DND-41 (cell line): ENCODE data around the gene IRF2BP1.

Experiments used
- ATAC-seq: fragments of 200-7000 bp; cut with Tn5 transposase; 3 replicates; pipeline ENCODE4 v1.9.1; 2021; ENCODE audit warnings: low read depth; ENCODE audit not compliant: insufficient read depth
- DNase-seq: peaks from one replicate; pipeline ENCODE4 v3.0.0-alpha.2; 2020
- H2AFZ ChIP-seq: 2 replicates; pipeline ENCODE4 v1.6.0; 2012; ENCODE audit warnings: low read depth, low read length
- H3K27ac ChIP-seq: 2 replicates; pipeline ENCODE4 v1.5.1; 2012; ENCODE audit warnings: low read length, inconsistent platforms
- H3K27me3 ChIP-seq: fragments of 200-600 bp; sonication (generic); 2 replicates; pipeline ENCODE4 v1.6.0; 2012; ENCODE audit warnings: low read length, mild to moderate bottlenecking, inconsistent platforms; ENCODE audit not compliant: insufficient read depth, poor library complexity
- H3K36me3 ChIP-seq: 2 replicates; pipeline ENCODE4 v1.5.1; 2012; ENCODE audit warnings: low read length, inconsistent platforms; ENCODE audit not compliant: insufficient read depth
- H3K4me1 ChIP-seq: 2 replicates; pipeline ENCODE4 v1.5.1; 2012; ENCODE audit warnings: mild to moderate bottlenecking, low read length; ENCODE audit not compliant: insufficient read depth
- H3K4me2 ChIP-seq: 2 replicates; pipeline ENCODE4 v1.6.0; 2012; ENCODE audit warnings: mild to moderate bottlenecking, moderate library complexity, low read length, inconsistent platforms; ENCODE audit not compliant: insufficient read depth
- H3K4me3 ChIP-seq, 2 experiments: fragments of 200-600 bp in 1 of 2; shearing (Covaris generic) in 1 of 2; 2 replicates each; pipeline ENCODE4 v1.5.1; 2012 to 2016; ENCODE audit warnings: inconsistent platforms in 2 of 2, low read length in 2 of 2, mild to moderate bottlenecking in 2 of 2, low read depth in 1 of 2, moderate library complexity in 1 of 2
- H3K79me2 ChIP-seq: 2 replicates; pipeline ENCODE4 v1.6.0; 2012; ENCODE audit warnings: low read length, inconsistent platforms; ENCODE audit not compliant: insufficient read depth
- H3K9ac ChIP-seq: 2 replicates; pipeline ENCODE4 v1.6.0; 2012; ENCODE audit warnings: low read depth, mild to moderate bottlenecking, inconsistent platforms, low read length, moderate library complexity
- H3K9me3 ChIP-seq: 2 replicates; pipeline ENCODE4 v1.5.1; 2012; ENCODE audit warnings: low read length, moderate library complexity, mild to moderate bottlenecking, inconsistent platforms; ENCODE audit not compliant: insufficient read depth, severe bottlenecking
- H4K20me1 ChIP-seq: 2 replicates; pipeline ENCODE4 v1.6.0; 2012; ENCODE audit warnings: low read length; ENCODE audit not compliant: insufficient read depth
- EZH2 ChIP-seq: IDR thresholded peaks from 3 replicates; pipeline ENCODE4 v1.6.1; 2012; ENCODE audit warnings: borderline replicate concordance, low read depth, mild to moderate bottlenecking, moderate library complexity, low read length, inconsistent platforms; ENCODE audit not compliant: severe bottlenecking
- TF ChIP-seq, protein P1 (sequence below): IDR thresholded peaks from 2 replicates; pipeline ENCODE4 v1.5.1; 2012; ENCODE audit warnings: borderline replicate concordance, low read length, moderate library complexity, mild to moderate bottlenecking; ENCODE audit not compliant: poor library complexity, severe bottlenecking; ENCODE audit errors: extremely low read depth

The IRF2BP1 gene

DNA sequence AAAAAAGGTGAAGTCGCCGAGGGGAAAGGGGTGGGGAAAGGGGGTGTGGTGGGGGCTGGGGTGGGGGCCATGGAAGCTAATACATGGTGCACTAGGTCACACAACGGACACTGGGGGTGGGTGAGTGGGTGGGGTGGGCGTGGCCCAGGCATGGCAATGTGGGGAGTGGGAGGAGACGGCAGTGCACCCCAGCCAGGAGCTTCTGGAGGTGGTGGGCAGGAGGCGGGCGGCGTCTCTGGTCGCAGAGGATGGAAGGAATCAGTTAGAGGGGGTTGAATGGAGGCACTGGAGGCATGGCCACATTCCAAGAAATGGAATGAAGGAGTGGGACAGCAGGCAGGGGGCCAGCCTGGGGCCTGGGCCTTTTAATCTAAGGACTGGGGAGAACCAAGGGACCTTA, 47.8 kb upstream of the IRF2BP1 start:
- Histone ChIP-seq H3K79me2 (no peaks in the 10 kb centered on the region), H3K9ac (no peak overlapping the region), H4K20me1 (no peaks in the 10 kb centered on the region), H3K4me2 (no peak overlapping the region), H3K36me3 (no peaks in the 10 kb centered on the region), H3K4me3 (no peak overlapping the region), H3K27ac (no peak overlapping the region), H3K9me3 (no peaks in the 10 kb centered on the region), H2AFZ (no peak overlapping the region), H3K27me3 (peaks cover 6% of the 10 kb centered on the region), H3K4me1 (0 out of 2 replicates have a peak, but pooled peaks cover 2% of the 10 kb centered on the region)
- TF ChIP-seq EZH2, result no peak
- TF ChIP-seq, protein P1, sequence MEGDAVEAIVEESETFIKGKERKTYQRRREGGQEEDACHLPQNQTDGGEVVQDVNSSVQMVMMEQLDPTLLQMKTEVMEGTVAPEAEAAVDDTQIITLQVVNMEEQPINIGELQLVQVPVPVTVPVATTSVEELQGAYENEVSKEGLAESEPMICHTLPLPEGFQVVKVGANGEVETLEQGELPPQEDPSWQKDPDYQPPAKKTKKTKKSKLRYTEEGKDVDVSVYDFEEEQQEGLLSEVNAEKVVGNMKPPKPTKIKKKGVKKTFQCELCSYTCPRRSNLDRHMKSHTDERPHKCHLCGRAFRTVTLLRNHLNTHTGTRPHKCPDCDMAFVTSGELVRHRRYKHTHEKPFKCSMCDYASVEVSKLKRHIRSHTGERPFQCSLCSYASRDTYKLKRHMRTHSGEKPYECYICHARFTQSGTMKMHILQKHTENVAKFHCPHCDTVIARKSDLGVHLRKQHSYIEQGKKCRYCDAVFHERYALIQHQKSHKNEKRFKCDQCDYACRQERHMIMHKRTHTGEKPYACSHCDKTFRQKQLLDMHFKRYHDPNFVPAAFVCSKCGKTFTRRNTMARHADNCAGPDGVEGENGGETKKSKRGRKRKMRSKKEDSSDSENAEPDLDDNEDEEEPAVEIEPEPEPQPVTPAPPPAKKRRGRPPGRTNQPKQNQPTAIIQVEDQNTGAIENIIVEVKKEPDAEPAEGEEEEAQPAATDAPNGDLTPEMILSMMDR, result no peak
- ATAC-seq (no peak), DNase-seq (no peak)

DNA sequence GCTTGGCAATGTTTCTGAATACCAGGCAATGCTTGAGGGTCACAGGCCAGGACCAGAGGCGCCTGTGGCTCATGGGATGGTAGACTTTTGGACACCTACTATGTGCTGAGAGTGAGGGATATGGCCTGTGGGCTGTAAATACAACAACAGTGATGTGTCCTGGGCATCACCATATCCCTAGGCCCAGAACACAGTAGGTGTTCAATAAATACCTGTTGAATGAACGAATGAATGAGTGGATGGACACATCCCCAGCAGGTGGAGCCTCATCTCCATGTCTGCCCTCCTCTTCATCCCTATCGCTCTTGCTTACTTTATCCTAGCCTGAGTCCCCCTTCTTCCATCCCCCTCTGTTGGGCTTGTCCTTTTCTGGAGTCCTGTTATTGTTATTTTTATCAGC, 45.1 kb upstream of the IRF2BP1 start:
- Histone ChIP-seq H3K36me3 (no peaks in the 10 kb centered on the region), H3K4me3 (no peak overlapping the region), H3K9me3 (no peaks in the 10 kb centered on the region), H3K27me3 (peaks cover 6% of the 10 kb centered on the region), H3K4me2 (no peak overlapping the region), H3K79me2 (no peaks in the 10 kb centered on the region), H3K4me1 (peaks cover 23% of the 10 kb centered on the region), H2AFZ (no peak overlapping the region), H3K27ac (no peak overlapping the region), H4K20me1 (no peaks in the 10 kb centered on the region), H3K9ac (no peak overlapping the region)
- no peak for TF ChIP-seq EZH2
- TF ChIP-seq, protein P1, result peak; percentile 12
- ATAC-seq (no peak), DNase-seq (no peak)

DNA sequence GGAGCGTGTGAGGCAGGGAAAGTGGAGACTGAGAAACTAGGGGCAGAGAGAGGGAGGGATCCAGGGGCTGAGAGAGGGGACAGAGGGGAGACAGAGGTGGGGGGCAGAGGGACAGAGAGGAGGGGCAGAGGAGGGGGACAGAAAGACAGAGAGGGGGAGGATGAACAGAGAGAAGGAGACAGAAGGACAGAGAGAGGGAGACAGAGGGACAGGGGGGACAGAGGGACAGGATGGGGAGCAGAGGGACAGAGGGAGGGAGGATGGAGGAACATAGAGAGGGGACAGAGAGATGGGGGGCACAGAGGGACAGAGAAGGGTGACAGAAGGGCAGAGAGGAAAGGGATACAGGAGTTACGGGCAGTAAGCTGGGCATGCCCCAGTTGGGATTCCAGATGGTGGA, 43.3 kb upstream of the IRF2BP1 start:
- Histone ChIP-seq H3K9me3 (no peaks in the 10 kb centered on the region), H4K20me1 (no peaks in the 10 kb centered on the region), H2AFZ (no peak overlapping the region; the same call in 1 of the 2 replicates), H3K79me2 (no peaks in the 10 kb centered on the region), H3K27ac (no peak overlapping the region), H3K4me1 (peaks cover 23% of the 10 kb centered on the region), H3K9ac (peak overlapping the region; percentile 17; the same call in 1 of the 2 replicates), H3K4me2 (no peak overlapping the region), H3K27me3 (no peaks in the 10 kb centered on the region), H3K4me3 (no peak overlapping the region), H3K36me3 (no peaks in the 10 kb centered on the region)
- no peak for ATAC-seq
- DNase-seq, result no peak
- TF ChIP-seq EZH2, result no peak
- TF ChIP-seq, protein P1, result no peak
